Measurements from ENCODE around the gene SDR9C7. TPM values are rescaled to one million over a fixed set of nuclear protein-coding genes. Genes with fewer than 3 reads are reported as not detected.

SDR9C7 gene
- total RNA-seq, 1 donor from 2014 or later, result 0.22 TPM

GRCh38 chr12:56957229-56958052, 23.2 kb upstream of the SDR9C7 start, which contains the start of gene RDH16:
TSS of gene RDH16 (minus strand) at chr12:56957608. CDS start at chr12:56957462, 146 bp downstream.
- Mint-ChIP-seq H3K4me1 (ENCODE audit: unreplicated experiment) (no peaks in the 10 kb centered on the region), H3K4me3 (no peak within 1 kb of the TSS), H3K27ac (peak within 1 kb of the TSS; percentile 22), H3K9me3 (peaks cover 4% of the 10 kb centered on the region), H3K36me3 (peaks cover 3% of the 10 kb centered on the region), H3K27me3 (peaks cover 23% of the 10 kb centered on the region)
- no peak for DNase-seq (ENCODE audit: extremely low spot score, unreplicated experiment)
- TF ChIP-seq CTCF (conservative IDR thresholded peaks at IDR 0.05), result no peak

- Mint-ChIP-seq H3K4me1 (ENCODE audit: unreplicated experiment) (no peaks in the 10 kb centered on the region), H3K9me3 (peaks cover 4% of the 10 kb centered on the region), H3K36me3 (no peaks in the 10 kb centered on the region), H3K27ac (no peak overlapping the region), H3K4me3 (no peak overlapping the region), H3K27me3 (peaks cover 14% of the 10 kb centered on the region)
- no peak for TF ChIP-seq CTCF (conservative IDR thresholded peaks at IDR 0.05)
- no peak for DNase-seq (ENCODE audit: extremely low spot score, unreplicated experiment)
Measured at GRCh38 chr12:56955631-56956256, 21.5 kb upstream of the SDR9C7 start.

GRCh38 chr12:56954958-56955355, 20.7 kb upstream of the SDR9C7 start:
- Mint-ChIP-seq H3K27ac (no peak overlapping the region), H3K4me1 (ENCODE audit: unreplicated experiment) (no peaks in the 10 kb centered on the region), H3K4me3 (no peak overlapping the region), H3K9me3 (peaks cover 4% of the 10 kb centered on the region), H3K27me3 (peaks cover 9% of the 10 kb centered on the region), H3K36me3 (no peaks in the 10 kb centered on the region)
- DNase-seq (ENCODE audit: extremely low spot score, unreplicated experiment), result no peak
- TF ChIP-seq CTCF (conservative IDR thresholded peaks at IDR 0.05), result no peak

- TF ChIP-seq CTCF (conservative IDR thresholded peaks at IDR 0.05), result no peak
- Mint-ChIP-seq H3K4me1 (ENCODE audit: unreplicated experiment) (no peaks in the 10 kb centered on the region), H3K27ac (no peak overlapping the region), H3K4me3 (no peak overlapping the region), H3K9me3 (peaks cover 1% of the 10 kb centered on the region), H3K27me3 (peaks cover 9% of the 10 kb centered on the region), H3K36me3 (no peaks in the 10 kb centered on the region)
- no peak for DNase-seq (ENCODE audit: extremely low spot score, unreplicated experiment)
Measured at GRCh38 chr12:56954057-56954957, 20.1 kb upstream of the SDR9C7 start.

- TF ChIP-seq CTCF (conservative IDR thresholded peaks at IDR 0.05), result no peak
- Mint-ChIP-seq H3K4me3 (no peak overlapping the region), H3K4me1 (ENCODE audit: unreplicated experiment) (no peaks in the 10 kb centered on the region), H3K27me3 (peaks cover 9% of the 10 kb centered on the region), H3K9me3 (no peaks in the 10 kb centered on the region), H3K27ac (no peak overlapping the region), H3K36me3 (no peaks in the 10 kb centered on the region)
- no peak for DNase-seq (ENCODE audit: extremely low spot score, unreplicated experiment)
Measured at GRCh38 chr12:56953314-56953713, 19.1 kb upstream of the SDR9C7 start.

Measured in type B pancreatic cell (in vitro differentiated cells).